NCI-H1105 (cell line): ENCODE data around the gene VWA2.

Experiments used
- DNase-seq: peaks from one replicate; lab custom pipeline; 2025; lab: John Stamatoyannopoulos, UW

VWA2 gene

GRCh38 chr10:114300036-114300645 is 61.1 kb downstream of the VWA2 start:
- DNase-seq: no peak

GRCh38 chr10:114301177-114301576 is 62.1 kb downstream of the VWA2 start:
- DNase-seq: no peak

GRCh38 chr10:114301951-114302710 is 63.1 kb downstream of the VWA2 start:
- no peak for DNase-seq

- no peak for DNase-seq
Measured at GRCh38 chr10:114303556-114303955, 64.5 kb downstream of the VWA2 start.

- peak; percentile 34 for DNase-seq
Measured at GRCh38 chr10:114304017-114304570, 65.0 kb downstream of the VWA2 start.

GRCh38 chr10:114304571-114305421 is 65.7 kb downstream of the VWA2 start:
- peak; percentile 23 for DNase-seq

- DNase-seq: no peak
Measured at GRCh38 chr10:114305521-114305925, 66.5 kb downstream of the VWA2 start.

- no peak for DNase-seq
Measured at GRCh38 chr10:114306116-114306973, 67.3 kb downstream of the VWA2 start.

- no peak for DNase-seq
Measured at GRCh38 chr10:114307731-114308130, 68.7 kb downstream of the VWA2 start.

GRCh38 chr10:114308531-114309363 is 69.7 kb downstream of the VWA2 start:
- DNase-seq: no peak

GRCh38 chr10:114309364-114309651 is 70.3 kb downstream of the VWA2 start:
- no peak for DNase-seq

GRCh38 chr10:114310346-114310745 is 71.3 kb downstream of the VWA2 start:
- no peak for DNase-seq

GRCh38 chr10:114311023-114311422 is 72.0 kb downstream of the VWA2 start:
- no peak for DNase-seq

- no peak for DNase-seq
Measured at GRCh38 chr10:114311496-114312209, 72.6 kb downstream of the VWA2 start.

GRCh38 chr10:114313139-114313538 is 74.1 kb downstream of the VWA2 start:
- DNase-seq: no peak

GRCh38 chr10:114313866-114314265 is 74.8 kb downstream of the VWA2 start:
- DNase-seq: no peak

GRCh38 chr10:114315566-114316420 is 76.7 kb downstream of the VWA2 start:
- DNase-seq: no peak

- DNase-seq: no peak
Measured at GRCh38 chr10:114316744-114317143, 77.7 kb downstream of the VWA2 start.
